Measurements from ENCODE around the gene LEMD2.

Gene LEMD2

DNA sequence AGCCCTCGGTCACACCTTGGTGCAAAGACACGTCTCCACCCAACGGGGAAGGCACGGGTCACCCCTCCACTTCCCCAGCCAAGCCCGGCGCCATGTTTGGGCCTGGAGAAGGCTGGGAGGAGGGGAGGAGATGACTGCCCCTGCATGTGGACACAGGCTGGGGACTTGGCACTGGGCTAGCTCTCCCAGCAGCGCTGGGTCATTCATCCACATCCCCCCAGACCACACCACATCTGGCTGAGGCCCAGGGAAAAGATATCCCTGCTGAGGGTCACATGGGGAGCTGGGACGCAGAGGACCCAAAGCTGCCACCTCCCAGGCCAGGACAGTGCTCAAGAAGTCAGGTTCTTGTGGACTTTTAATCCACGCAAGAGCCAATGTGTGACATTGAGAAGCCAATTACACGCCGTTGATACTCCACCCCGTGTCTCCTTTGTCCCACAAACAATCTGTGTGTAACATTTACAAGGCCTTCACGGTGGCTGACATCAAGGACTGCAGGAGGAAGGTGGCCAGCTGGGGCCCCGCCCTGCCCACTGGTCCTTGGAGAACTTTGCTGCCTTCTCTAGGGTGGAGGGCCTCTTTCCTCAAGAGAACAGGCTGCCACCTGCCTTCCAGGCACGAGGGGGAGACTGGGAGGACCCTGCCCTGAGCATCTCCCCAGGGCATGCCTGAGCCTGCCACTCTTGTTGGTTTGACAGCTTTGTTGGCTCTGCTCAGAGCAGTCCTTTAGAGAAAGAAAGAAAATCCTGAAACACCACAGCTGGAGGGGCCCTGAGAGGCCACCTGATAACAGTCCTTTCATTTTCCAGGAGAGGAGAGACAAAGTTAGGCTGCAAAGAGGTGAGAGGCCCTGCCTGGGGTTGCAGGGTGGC is 36.9 kb downstream of the LEMD2 start:
- DNase-seq, result peak; percentile 61

GRCh38 chr6:33750244-33750991 is 38.5 kb downstream of the LEMD2 start:
- DNase-seq, result no peak

DNA sequence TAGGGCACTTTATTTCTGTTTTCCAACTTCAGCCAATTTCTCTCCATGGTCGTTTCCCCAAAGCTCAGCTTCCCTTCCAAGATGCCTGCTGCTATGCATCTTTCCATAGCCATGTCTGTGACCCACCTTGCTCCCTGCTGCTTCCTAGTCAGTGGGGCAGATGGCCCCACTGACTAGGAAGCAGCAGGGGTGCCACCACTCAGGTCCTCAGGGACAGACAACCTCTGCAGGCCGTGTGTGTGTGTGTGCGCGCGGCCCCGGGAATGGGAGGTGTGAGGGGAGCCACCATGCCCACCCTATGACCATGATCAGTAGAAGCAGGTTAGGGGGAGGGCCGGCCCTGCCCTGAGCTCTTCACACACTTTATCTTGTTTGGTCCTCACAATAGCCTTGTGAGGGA is 39.5 kb downstream of the LEMD2 start:
- DNase-seq, result no peak

DNA sequence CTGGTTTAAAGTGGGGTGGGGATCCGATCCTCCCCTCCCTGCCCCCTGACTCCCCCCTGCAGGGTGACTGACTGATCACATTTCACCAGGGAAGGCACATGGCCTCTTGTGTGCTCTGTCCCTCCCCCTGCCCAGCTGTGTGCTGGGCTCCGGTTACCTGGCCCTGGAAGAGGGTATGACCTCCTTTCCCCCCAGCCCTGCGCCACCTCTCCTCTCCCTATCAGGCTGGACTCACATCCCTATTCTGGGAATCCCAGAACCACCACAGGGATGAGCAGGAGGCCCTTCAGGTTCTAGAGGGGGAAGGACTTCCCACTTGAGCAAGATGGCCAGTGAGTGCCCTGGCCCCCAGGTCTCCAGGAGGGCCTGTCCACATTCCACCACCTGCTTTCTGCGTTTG is 40.1 kb downstream of the LEMD2 start:
- no peak for DNase-seq

GRCh38 chr6:33747823-33748222 is 41.1 kb downstream of the LEMD2 start:
- no peak for DNase-seq

GRCh38 chr6:33746651-33747100 is 42.3 kb downstream of the LEMD2 start, which contains the start of gene IP6K3:
IP6K3 (minus strand) TSS chr6:33746905; CDS start chr6:33735476, 11,429 bp downstream.
- DNase-seq, result no peak

DNA sequence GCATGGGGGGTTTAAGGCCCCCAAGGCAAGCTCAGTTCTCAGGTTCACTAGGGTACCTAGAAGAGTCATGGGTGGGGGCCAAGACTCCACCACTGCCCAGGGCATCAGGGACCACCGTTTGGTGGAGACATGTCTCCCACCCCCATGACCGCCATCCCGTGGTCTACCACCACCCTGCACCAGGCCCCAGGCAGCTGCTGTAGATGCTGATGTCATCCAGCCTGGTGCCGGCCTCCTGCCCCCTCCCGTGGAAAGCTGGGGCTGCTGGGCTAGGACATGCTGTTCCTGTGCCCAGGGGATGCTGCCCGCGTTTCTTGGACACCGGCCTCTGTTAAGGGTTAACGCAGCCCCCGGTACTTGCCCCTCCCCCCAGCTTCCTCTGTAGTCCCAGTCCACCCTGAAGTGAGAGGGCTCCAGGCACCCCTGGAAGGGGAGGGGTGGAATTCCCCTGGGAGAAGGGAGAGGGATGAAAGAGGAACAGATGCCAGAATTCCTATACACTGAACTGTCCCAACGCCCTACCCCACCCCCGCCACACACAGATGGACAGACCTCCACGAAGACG is 42.8 kb downstream of the LEMD2 start:
- no peak for DNase-seq

DNA sequence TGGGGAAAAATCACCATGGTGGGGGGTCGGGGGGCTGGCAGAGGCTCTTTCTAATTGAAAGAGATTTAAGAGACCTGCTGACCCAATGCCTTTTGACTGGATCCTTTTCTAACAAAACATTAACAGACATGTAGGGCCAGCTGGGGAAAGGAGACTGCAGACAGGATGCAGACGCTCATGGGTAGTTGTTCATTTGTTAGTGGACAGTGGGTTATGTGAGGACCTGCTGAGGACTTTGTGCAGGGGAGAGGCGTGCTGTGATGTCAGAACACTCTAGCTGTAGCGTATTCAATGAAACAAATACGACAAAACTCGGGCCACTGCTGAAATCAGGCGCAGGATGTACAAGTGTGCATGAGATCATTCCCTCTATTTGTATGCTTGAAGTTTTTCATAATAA is 43.4 kb downstream of the LEMD2 start:
- no peak for DNase-seq

- DNase-seq, result no peak
Measured at GRCh38 chr6:33744895-33745546, 43.9 kb downstream of the LEMD2 start.

DNA sequence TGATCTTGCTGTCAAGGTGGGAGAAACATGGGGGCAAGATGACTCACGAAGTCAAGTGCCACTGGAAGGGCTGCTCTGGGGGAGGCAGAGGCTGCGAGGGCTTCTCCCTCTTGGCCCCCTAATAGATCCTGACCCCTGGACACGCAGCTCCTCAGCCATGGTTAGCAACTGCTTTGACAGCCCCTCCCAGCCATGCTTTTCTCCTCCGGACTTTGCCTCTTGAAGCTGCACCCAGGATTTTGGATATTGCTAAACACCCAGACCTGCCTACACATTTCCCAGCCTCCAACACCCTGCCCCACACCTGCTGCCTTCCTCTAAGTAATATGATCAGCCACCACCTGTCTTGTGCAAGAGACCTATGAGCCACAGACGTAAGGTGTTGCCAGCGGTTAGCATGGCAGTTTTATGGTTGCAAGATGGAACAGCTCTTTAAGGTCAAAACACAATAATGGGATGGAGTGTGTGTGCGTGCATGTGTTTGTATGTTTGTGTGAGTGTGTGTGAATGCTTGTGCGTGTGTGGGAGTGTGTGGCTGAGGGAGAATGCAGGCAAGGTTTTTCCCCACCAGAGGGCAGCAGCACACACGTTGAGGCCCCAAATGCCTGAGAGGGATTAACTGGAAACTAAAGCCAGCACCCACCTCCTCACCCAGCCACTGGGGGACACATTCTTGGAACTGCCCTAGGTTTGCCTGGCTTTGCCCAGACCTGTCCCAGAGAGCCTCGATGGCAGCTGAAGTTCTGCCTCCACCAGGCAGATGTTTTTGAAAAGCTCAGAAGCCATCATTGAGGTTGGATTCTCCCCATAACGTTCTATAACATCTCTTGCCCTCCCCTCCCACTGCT is 44.7 kb downstream of the LEMD2 start:
- DNase-seq, result peak; percentile 82

DNA sequence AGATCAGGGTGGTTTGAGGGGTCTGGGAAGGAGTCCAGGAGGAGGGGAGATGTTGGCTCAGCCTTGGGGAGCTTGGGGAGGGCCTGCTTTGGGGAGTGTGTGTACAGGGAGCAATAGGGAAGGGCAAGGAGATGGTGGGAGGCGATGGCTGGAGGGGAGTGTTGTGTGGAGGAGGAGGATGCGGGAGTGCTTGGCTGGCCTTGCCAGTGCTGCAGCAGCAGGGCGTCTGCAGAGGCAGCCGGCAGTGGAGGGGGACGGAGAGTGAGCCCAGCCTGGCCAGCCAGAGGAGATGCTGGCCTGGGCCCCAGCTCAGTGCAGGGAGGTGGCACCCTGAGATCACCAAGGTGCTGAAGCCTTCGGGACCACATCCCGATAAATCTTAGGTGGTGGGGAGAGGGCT is 46.1 kb downstream of the LEMD2 start:
- DNase-seq, result no peak

- DNase-seq, result no peak
Measured at GRCh38 chr6:33742092-33742491, 46.8 kb downstream of the LEMD2 start.

- DNase-seq, result no peak
Measured at GRCh38 chr6:33740794-33741193, 48.1 kb downstream of the LEMD2 start.

DNA sequence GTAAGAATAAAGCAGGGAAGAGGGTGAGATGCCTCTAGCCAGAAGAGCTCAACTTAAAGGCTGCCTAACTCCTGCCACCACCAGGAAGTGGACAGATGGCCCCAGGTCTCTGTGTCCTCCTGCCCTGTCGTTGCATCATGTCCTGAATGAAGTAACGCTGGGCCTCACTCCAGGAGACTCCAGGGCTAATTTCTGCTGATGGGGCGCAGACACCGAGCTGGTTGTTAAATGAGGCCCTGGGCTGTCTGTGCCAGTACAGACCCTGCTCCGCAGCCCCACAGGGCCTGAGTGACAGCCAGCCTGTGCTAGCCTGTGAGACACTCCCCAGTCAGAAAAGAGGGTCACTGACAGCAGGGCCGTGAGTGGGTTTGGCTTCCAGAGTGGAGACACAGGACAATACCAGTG is 48.7 kb downstream of the LEMD2 start:
- DNase-seq, result no peak

DNA sequence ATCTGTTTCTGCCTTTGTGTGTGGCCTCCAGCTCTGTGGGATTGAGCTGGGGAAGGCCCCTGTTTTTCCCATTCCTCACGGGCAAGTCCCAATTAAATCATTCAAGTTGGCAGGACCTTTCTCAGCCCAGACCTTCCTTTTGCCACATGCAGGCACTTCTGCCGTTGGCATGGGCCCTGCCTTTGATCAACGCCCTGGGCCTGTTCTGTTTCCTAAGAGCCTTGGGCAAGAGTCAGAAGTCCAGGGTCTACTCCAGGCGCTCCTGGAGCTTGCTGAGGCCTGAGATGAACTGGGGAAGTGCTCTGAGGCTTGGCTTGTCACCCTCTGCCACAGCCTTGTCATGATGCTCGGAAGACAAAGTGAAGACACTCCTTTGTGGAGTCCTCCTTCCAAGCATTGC is 49.4 kb downstream of the LEMD2 start:
- DNase-seq, result no peak

DNA sequence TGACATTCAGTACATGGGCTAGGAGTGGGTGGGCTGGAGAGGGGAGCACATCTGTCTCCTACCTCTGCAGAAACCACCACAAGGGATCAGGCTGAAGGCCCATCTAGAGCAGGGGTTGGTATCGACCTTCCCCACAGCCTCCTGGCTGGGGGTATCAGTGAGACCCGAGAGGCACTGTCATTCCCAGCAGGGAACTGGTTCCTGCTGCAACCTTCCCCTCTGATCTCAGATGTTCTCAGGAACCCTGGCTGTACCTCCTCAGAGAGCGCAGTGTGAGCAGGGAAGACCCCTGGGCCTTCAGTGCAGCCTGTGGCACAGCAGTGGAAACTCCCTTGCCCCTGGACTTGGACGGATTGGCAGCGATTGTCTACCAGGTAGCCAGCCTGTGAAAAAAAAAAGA is 50.1 kb downstream of the LEMD2 start:
- DNase-seq, result no peak

DNA sequence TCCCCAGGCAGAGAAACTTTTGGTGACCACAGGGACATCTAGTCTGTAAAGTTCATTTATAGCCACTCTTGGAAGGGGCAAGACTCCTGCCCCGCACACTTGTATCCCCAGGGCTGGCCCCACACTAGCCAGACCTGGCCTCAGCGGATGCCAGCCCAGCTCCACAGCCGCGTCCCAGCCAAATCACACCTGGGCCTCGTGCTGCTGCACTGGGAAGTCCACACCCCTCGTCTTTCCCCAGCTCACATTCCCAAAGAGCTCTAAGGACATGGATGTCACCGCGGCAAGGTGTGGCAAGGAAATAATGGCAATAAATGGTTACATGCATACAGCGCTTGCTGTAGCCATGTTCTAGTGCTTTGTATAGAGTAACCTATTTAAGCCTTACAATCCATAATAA is 50.8 kb downstream of the LEMD2 start:
- no peak for DNase-seq

DNA sequence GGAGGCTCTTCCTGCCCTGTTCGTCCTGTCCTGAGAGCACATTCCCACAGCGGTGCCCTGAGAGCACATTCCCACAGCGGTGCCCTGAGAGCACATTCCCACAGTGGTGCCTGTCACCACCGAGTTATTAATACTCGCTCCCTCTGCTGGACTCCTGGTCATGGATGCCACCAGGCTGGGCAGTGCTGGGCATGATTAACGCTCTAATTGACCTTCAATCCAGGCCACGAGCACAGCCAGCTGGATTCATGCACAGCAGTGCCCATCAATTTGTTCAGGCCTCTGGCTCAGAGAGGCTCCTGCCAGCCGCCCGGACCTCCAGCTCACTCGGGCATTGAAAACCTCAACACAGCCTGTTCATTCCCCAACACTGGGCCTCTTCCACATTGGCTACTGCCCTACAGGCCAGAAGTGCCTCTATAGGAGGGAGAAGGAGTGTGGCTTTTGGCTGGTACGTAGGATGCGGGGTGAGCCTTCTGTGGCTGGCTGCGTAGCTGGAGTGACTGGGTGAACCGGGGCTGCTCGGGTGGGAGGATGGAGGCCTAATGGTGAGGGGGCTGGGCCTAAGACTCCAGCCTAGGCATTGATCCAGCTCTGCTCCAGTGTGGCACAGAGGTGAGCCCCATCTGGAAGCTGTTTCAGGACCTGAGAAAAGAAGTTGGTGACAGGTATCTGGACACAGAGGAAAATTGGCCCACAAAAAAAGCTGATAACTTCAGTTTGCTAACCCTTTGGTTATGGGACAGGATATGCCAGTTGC is 51.5 kb downstream of the LEMD2 start:
- DNase-seq, result no peak

DNA sequence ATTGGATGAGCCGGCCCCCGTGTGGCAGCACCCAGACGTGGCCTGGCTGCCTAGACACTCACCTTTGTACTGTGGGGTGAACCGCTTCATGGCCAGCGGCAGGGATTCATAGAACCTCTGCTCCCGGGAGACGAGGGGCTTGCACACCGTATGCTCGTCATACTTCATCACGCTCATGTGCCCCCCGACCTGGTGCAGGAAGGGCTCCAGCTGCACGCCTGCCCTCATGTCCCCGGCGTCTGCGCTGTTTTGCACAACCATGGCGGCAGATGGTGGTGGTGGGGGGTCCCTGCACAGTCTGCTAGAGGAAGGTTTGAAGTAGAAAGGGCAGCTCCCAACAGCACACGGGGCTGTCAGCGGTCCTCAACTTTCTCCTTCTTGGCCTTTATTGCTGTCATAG is 53.7 kb downstream of the LEMD2 start:
- no peak for DNase-seq

DNA sequence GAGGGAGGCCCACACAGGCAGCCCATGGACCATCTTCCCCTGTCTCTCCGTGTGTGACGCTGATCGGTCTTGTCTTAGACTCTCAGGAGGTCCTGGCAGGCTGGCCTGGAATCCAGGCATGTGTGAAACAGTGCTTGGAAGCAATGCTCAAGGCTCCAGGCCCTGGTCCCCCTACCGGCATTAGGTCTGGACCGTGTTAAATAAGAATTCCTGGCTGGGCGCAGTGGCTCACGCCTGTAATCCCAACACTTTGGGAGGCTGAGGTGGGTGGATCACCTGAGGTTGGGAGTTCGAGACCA is 55.3 kb downstream of the LEMD2 start:
- no peak for DNase-seq

DNA sequence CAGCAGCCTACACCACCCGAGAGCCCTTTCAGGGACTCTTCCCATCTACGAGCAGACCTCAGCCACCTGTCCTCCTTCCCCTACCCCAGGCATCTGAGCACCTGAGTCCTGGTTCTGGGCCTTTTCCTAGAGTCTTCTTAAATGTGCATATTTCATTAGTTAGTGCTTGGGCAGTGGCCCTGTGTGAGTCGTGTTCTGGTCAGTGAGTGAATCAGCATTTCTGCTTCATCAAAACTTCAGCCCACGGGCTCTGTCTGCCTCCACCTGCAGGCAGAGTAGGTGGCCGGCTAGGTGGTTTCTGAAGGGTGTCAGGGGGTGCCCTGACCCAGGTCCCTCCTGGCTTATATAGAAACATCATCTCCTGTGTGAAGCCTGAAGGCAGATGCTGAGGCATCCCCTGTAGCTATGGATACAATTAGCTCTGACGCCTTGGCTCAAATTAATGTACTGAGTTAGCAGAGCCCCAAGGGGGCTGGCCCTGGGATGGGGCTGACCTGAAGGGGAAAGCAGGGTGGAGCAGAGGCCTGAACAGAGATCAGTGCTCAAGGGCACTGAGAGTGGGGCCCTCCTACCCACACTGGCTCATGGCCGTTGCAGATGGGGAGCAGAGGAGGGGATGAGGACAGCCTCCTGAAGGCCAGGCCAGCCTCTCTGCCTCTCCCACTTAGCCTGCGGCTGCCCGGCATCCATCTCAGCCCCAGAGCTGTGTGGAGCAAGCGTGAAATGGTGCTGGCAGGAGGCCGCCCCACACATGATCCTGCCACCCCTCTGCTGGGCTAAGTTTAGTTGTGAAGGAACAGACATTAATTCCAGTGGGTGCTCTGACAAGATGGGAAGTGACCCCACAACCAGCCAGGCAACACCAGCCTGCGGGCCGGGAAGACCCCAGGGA is 55.9 kb downstream of the LEMD2 start:
- no peak for DNase-seq
